Endothelial cell of umbilical vein (primary cell): Measurements from ENCODE around the gene GOLGA6A. TPM values are rescaled to one million over a fixed set of nuclear protein-coding genes. Genes with fewer than 3 reads are reported as not detected.

Experiments used
- BruUV-seq: library from RNA; stranded (reverse); fragments of 400-500 nt; replicated peaks from 2 replicates; lab custom pipeline; 2021; lab: Mats Ljungman, UMichigan
- CTCF ChIA-PET: fragments of 300-600, 350-600 bp; sonication (Branson Sonifier 250); formaldehyde crosslinking; loops from one replicate; lab custom pipeline; 2021; ENCODE audit warnings: antibody characterized with exemption, inconsistent platforms; lab: Charles Lee
- POLR2A ChIA-PET: fragments of 300-600, 350-600 bp; sonication (Branson Sonifier 250); formaldehyde crosslinking; loops from one replicate; lab custom pipeline; 2021; ENCODE audit warnings: antibody characterized with exemption, inconsistent platforms; lab: Charles Lee
- DNase-seq: peaks from one replicate; pipeline ENCODE4 v3.0.0-alpha.2; 2011; ENCODE audit warnings: low read depth, low spot score
- FAIRE-seq: peaks from 2 replicates; lab custom pipeline; 2011; peaks lifted over from hg19 to GRCh38; lab: Jason Lieb, UNC
- H2AFZ ChIP-seq: 2 replicates; pipeline ENCODE4 v1.6.0; 2012; ENCODE audit warnings: low read depth, low read length, control low read depth, inconsistent platforms
- H3K27ac ChIP-seq: 2 replicates; pipeline ENCODE4 v1.5.1; 2011; ENCODE audit warnings: low read depth, mild to moderate bottlenecking, control low read depth, low read length, moderate library complexity; ENCODE audit not compliant: insufficient read depth
- H3K27me3 ChIP-seq, 2 experiments: 2 replicates each; pipeline versions ENCODE4 v1.6.0 to v1.6.1; 2011; ENCODE audit warnings: low read length in 2 of 2, mixed read lengths in 1 of 2; ENCODE audit not compliant: control insufficient read depth in 2 of 2, insufficient read depth in 2 of 2
- H3K36me3 ChIP-seq, 2 experiments: 2 replicates in 1 of 2; 3 replicates in 1 of 2; pipeline ENCODE4 v1.5.1; 2011; ENCODE audit warnings: low read length in 2 of 2, mild to moderate bottlenecking in 1 of 2, moderate library complexity in 1 of 2; ENCODE audit not compliant: control insufficient read depth in 2 of 2, insufficient read depth in 2 of 2; ENCODE audit errors: extremely low read depth in 1 of 2
- H3K4me1 ChIP-seq: 3 replicates; pipeline ENCODE4 v1.5.1; 2011; ENCODE audit warnings: mild to moderate bottlenecking, low read length; ENCODE audit not compliant: control insufficient read depth, insufficient read depth; ENCODE audit errors: extremely low read depth
- H3K4me2 ChIP-seq: 2 replicates; pipeline ENCODE4 v1.6.1; 2011; ENCODE audit warnings: low read length, control low read depth, mixed read lengths; ENCODE audit not compliant: insufficient read depth
- H3K4me3 ChIP-seq, 3 experiments: fragments of 200-600 bp in 1 of 3; sonication (generic), shearing (Covaris generic) in 1 of 3; replicated peaks in 1 of 3; 2 replicates each; pipeline ENCODE4 v1.5.1; 2011 to 2016; ENCODE audit warnings: control low read depth in 3 of 3, low read length in 3 of 3, mild to moderate bottlenecking in 2 of 3, inconsistent platforms in 1 of 3, low read depth in 1 of 3, moderate library complexity in 1 of 3; ENCODE audit not compliant: insufficient read depth in 1 of 3
- H3K79me2 ChIP-seq: 2 replicates; pipeline ENCODE4 v1.6.0; 2012; ENCODE audit warnings: low read length, inconsistent platforms; ENCODE audit not compliant: control insufficient read depth, insufficient read depth
- H3K9ac ChIP-seq: replicated peaks from 2 replicates; pipeline ENCODE3; 2011; ENCODE audit warnings: low read length, control low read depth; ENCODE audit not compliant: insufficient read depth; ENCODE audit errors: extremely low read depth
- H3K9me1 ChIP-seq: replicated peaks from 3 replicates; pipeline ENCODE4 v1.6.0; 2011; ENCODE audit warnings: mild to moderate bottlenecking, low read length; ENCODE audit not compliant: control insufficient read depth, insufficient read depth; ENCODE audit errors: extremely low read depth
- H3K9me3 ChIP-seq: replicated peaks from 2 replicates; pipeline ENCODE4 v1.5.1; 2012; ENCODE audit warnings: low read length, inconsistent platforms; ENCODE audit not compliant: control insufficient read depth, insufficient read depth
- H4K20me1 ChIP-seq: replicated peaks from 2 replicates; pipeline ENCODE3; 2011; ENCODE audit warnings: mild to moderate bottlenecking, low read length; ENCODE audit not compliant: control insufficient read depth, insufficient read depth; ENCODE audit errors: extremely low read depth
- EZH2 ChIP-seq: IDR thresholded peaks from 2 replicates; pipeline ENCODE4 v1.6.1; 2012; ENCODE audit warnings: borderline replicate concordance, low read depth, mild to moderate bottlenecking, moderate library complexity, low read length, inconsistent platforms; ENCODE audit not compliant: severe bottlenecking
- FOS ChIP-seq: IDR thresholded peaks from 2 replicates; pipeline ENCODE4 v1.6.1; 2011; ENCODE audit warnings: mild to moderate bottlenecking, low read length, moderate library complexity, borderline replicate concordance; ENCODE audit not compliant: insufficient read depth
- GATA2 ChIP-seq: IDR thresholded peaks from 2 replicates; pipeline ENCODE4 v1.7.0; 2011; ENCODE audit warnings: low read depth, mild to moderate bottlenecking, moderate library complexity, mixed read lengths, low read length; ENCODE audit not compliant: insufficient read length, insufficient read depth
- JUN ChIP-seq: IDR thresholded peaks from 2 replicates; pipeline ENCODE4 v1.6.1; 2011; ENCODE audit warnings: borderline replicate concordance, low read depth; ENCODE audit not compliant: insufficient read length, insufficient read depth
- MYC ChIP-seq: IDR thresholded peaks from one replicate; pipeline ENCODE4 v1.6.1; 2011; ENCODE audit warnings: mild to moderate bottlenecking, low read depth, low read length
- POLR2A ChIP-seq: IDR thresholded peaks from 2 replicates; pipeline ENCODE4 v1.6.1; 2012; ENCODE audit warnings: low read depth, mild to moderate bottlenecking, control low read depth, low read length
- POLR2AphosphoS5 ChIP-seq: IDR thresholded peaks from 2 replicates; pipeline ENCODE4 v1.6.1; 2012; ENCODE audit warnings: low read depth, mild to moderate bottlenecking, control low read depth, low read length, moderate library complexity; ENCODE audit not compliant: insufficient read depth
- dilution Hi-C: fragments of 300-500 bp; cut with MboI; formaldehyde crosslinking; loops from one replicate; pipeline ENCODE4 v1.15.0; 2019; ENCODE audit warnings: low sequenced_read_pairs; ENCODE audit not compliant: extremely low pct_ligation_motif_present
- intact Hi-C: fragments of 100-400 bp; cut with micrococcal nuclease; formaldehyde crosslinking; loops from one replicate; pipeline ENCODE4 v1.10.0; 2022
- polyA plus RNA-seq, 4 experiments: library from polyadenylated mRNA; depleted of rRNA in 3 of 4; stranded (reverse) in 3 of 4; unstranded in 1 of 4; fragments of >200 nt; gene quantifications; 2 replicates each; pipeline versions ENCODE4 v1.2.1 to v1.2.3, GENCODE V29; 2011 to 2012; ENCODE audit warnings: missing spikeins in 1 of 4
- total RNA-seq: library from RNA; stranded (reverse); gene quantifications from 2 replicates; pipeline ENCODE4 v1.2.3, GENCODE V29; 2021
- TF ChIP-seq, protein P1 (sequence below), 2 donors: IDR thresholded peaks; 1 replicate in 1 of 2; 2 replicates in 1 of 2; pipeline ENCODE4 v1.5.1; 2011; ENCODE audit warnings: low read length in 2 of 2, mild to moderate bottlenecking in 2 of 2, moderate library complexity in 2 of 2, control low read depth in 1 of 2, inconsistent platforms in 1 of 2, low read depth in 1 of 2; ENCODE audit not compliant: insufficient read depth in 1 of 2; ENCODE audit errors: extremely low read depth in 1 of 2
- TF ChIP-seq, protein P2 (sequence below): IDR thresholded peaks from 2 replicates; pipeline ENCODE4 v1.6.1; 2011; ENCODE audit not compliant: insufficient read depth, insufficient read length

Gene GOLGA6A
- total and polyA plus RNA-seq, 2 donors (not counting 3 experiments of a cell fraction or from before 2014, with no cell fraction given), result not detected

DNA sequence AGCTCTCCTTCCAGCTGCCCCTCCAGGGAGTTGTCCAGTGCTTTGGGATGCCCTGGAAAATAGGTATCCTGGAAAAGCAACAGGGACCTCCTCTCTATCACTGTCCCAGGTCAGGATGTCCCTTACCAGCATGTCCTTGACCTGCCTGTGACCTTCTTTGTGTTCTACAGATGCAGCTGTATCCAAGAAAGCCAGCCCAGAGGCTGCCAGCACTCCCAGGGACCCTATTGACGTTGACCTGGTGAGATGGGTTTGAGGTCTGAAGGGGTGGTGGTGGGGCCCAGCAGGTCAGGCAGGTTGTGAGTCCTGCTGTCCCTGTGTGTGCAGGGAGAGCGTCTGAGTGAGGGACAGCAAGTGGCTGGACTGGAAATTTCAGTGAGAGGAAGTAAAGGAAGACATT is 57.7 kb downstream of the GOLGA6A start:
- peaks cover 37% of the 10 kb centered on the region for H3K79me2 ChIP-seq
- TF ChIP-seq MYC, result no peak
- no peak for TF ChIP-seq GATA2
- TF ChIP-seq, protein P1, sequence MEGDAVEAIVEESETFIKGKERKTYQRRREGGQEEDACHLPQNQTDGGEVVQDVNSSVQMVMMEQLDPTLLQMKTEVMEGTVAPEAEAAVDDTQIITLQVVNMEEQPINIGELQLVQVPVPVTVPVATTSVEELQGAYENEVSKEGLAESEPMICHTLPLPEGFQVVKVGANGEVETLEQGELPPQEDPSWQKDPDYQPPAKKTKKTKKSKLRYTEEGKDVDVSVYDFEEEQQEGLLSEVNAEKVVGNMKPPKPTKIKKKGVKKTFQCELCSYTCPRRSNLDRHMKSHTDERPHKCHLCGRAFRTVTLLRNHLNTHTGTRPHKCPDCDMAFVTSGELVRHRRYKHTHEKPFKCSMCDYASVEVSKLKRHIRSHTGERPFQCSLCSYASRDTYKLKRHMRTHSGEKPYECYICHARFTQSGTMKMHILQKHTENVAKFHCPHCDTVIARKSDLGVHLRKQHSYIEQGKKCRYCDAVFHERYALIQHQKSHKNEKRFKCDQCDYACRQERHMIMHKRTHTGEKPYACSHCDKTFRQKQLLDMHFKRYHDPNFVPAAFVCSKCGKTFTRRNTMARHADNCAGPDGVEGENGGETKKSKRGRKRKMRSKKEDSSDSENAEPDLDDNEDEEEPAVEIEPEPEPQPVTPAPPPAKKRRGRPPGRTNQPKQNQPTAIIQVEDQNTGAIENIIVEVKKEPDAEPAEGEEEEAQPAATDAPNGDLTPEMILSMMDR (IDR thresholded peaks at IDR 0.05; ENCODE audit: extremely low read depth in 1 of 2, insufficient read depth in 1 of 2, low read depth in 1 of 2, low read length in 2 of 2), result no peak
- no peak for TF ChIP-seq JUN
- TF ChIP-seq POLR2A, result no peak
- TF ChIP-seq, protein P2, sequence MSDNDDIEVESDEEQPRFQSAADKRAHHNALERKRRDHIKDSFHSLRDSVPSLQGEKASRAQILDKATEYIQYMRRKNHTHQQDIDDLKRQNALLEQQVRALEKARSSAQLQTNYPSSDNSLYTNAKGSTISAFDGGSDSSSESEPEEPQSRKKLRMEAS, result no peak
- TF ChIP-seq POLR2AphosphoS5, result no peak
- no peak for TF ChIP-seq FOS
- no peak for TF ChIP-seq EZH2
- DNase-seq (peak; percentile 15), FAIRE-seq (no peak)
- ChIA-PET POLR2A (no interaction called here), CTCF (interaction anchor here (0.8 to 3.3 kb wide), 11 partner anchors 8 to 151 kb away, joined by 3 to 40 read pairs (median 5); partner anchors contain the start of gene PML)
- H3K4me2 ChIP-seq, result no peak overlapping the region
- H3K9ac ChIP-seq, result no peak overlapping the region
- H3K4me3 ChIP-seq, result no peak overlapping the region
- H3K36me3 ChIP-seq, result peaks cover 6 to 22% of the 10 kb centered on the region in 2 experiments
- intact Hi-C loops (loop anchor here (1.0 kb wide), 3 partner anchors 13 to 42 kb away; partner anchors contain the start of gene STOML1), dilution Hi-C loops (no loop called here)
- peaks cover 22% of the 10 kb centered on the region for H3K4me1 ChIP-seq
- H2AFZ ChIP-seq, result no peak overlapping the region
- no peaks in the 10 kb centered on the region for H3K9me3 ChIP-seq
- no TSS peak for BruUV-seq
- no peaks in the 10 kb centered on the region for H4K20me1 ChIP-seq
- H3K9me1 ChIP-seq, result no peaks in the 10 kb centered on the region
- peak overlapping the region; percentile 62 for H3K27ac ChIP-seq
- H3K27me3 ChIP-seq, result no peaks in the 10 kb centered on the region
